HG02870 (cell line): ENCODE data around the gene MRGPRD.
"Not testable (repeated sequence)": the region's sequence is repeated elsewhere in the genome, so short reads cannot be mapped to it uniquely, and the experiment has no call there.

ENCODE experiments used
- ATAC-seq: cut with Tn5 transposase; IDR thresholded peaks from one replicate; pipeline ENCODE4 v1.9.1; 2021; ENCODE audit warnings: mild to moderate bottlenecking, moderate library complexity; ENCODE audit not compliant: unreplicated experiment

The MRGPRD gene

DNA sequence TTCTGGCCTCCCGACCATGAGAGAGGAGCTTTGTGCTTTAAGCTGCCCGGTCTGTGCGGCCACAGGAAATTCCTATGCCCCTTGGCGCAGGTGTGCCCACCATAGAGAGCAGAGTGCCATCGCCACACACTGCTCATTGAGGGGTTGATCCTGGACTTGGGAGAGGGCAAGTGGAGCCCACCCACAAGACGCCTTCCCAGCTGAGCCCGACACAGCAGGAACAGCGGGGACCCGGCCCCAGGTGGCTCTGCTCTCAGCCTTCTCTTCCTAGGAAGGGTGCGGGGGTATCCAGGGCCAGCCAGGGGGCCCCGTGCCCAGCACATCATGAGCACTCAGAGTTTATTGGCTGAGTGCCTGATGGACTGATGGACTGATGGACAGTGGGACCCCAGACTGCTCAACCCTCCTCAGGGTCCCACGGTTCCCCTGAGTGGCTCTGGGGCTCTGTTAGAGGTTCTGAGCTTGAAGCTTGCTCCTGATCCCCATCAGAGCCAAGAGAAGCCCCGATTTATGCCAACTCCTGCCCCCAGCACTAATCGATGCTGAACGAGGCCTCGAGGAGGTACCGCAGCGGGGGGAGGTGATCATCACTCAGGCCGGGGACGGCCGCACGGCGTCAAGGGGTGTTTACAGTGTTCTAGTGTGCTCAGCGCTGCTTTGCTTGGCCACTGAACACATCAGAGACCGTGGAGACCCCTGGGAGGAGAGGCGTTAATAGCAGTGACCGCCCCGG, 13.5 kb upstream of the MRGPRD start:
- no peak for ATAC-seq

DNA sequence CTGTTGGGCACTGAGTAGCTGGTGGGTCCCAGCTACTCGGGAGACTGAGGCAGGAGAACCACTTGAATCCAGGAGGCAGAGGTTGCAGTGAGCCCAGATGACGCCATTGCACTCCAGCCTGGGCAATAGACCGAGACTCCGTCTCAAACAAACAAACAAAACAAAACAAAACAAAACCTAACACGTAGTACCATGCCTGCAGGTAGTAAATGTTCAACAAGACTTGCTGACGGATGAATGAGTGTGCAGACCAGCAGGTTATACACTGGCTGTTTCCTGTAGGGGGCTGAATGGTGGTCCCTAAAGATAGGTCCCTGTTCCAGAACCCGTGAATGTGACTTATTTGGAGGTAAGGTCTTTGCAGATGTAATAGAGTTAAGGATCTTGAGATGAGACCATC, 12.8 kb upstream of the MRGPRD start:
- no peak for ATAC-seq

DNA sequence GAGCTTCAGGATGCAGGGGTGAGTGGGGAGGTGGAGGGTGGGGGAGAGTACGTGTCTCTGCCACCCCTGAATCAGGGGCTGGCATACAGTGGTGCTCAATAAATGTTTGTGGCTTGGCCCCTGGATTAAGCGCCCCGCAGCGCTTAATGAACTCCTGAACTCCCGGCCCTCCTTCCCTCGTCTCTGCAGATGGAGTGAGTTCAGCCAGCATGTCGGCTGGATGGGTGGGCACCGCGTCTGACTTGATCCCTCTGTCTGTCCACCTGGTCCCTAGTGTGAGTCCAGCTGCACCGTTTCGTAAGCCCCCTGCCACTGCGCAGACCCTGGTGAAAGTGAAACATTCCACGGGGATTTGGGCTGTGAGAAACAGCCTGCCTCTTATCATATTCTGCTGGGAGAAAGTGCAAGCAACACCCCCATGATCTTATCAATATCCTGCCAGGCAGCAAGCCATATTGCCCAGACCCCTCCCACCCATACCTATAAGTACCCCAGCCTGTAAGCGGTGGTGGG, 12.0 kb upstream of the MRGPRD start:
- no peak for ATAC-seq

DNA sequence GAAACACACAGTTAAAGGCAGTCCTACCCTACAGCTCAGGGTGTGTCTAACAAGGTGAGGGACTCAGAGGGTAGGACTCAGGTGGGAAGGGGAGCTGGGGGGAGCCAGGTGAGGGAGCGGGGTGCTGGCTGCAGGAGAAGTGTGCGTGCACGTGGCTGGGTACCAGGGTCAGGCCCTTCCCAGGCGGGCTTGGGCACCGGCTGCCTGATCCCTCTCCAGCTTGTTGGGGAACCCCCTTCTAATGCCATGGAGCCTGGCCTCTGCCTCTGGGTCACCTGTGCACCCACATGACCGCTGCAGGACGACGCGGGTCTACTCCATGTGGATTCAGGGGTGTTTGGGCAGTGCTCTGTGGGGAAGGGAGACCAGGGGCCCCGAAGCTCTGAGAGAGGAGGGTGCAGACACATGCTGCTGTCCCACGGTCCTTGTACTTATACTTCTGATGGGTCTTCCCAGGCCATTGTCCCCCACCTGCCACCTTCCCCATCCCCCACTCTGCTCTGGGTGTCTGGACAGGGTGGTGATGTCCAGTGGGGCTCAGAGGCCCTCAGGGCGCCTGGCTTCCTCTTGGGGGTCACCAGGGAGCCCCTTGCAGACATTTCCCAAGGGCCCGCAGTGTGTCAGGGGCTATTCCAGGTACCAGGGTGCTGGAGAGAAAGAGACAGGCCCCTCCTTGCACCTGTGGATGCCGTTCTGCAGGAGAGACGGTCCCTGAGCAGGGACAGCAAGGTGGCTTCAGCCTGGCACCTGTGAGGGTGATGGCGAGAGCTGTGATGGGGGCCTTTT, 10.4 kb upstream of the MRGPRD start:
- no peak for ATAC-seq

DNA sequence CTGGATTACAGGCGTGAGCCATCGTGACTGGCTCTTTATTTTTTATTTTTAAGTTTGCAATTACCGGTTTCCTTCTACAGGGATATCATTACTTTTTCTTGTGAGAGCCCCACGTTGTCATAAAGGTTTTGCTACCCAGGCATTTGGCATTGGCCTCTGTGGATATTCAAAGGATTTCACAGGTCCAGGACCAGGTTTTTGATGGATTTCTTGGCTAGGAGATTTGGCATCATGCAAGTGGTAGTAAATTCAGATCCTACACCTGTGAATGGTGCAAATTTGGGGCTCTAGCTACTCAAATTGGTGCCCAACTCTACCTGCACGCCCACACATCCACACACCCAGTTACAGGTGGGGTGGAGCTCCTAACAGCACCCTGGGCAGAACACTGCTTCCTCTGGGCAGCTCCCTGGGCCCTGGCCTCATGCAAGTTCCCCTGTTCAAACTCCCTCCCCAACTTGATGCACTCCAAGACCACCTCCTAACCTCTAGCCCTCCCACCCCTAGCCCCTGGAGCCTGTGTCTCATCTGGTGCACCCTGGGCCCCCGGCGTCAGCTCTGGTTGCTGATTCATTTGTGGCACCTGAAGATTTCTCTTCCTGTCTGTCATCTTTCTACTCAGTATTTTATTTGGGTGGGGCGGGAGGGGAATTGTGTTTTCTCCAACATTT, 9.3 kb upstream of the MRGPRD start:
- ATAC-seq = no peak

DNA sequence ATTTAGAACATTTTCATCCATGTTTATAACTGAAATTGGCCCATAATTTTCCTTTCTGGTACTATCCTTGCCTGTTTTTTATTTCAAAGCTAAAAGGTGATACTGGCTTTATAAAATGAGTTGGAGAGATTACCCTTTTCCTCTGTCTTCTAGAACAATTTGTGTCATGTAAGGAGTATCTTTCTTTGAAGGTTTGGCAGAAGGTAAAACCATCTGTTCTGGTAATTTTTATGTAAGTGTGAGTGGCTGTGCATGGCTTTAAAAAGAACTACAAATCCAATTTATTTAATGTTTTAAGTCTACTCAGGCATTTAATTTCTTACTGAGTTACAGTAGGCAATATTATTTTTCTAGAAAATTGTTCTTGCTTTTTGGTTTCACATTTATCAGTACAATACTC, 7.7 kb upstream of the MRGPRD start:
- no peak for ATAC-seq

DNA sequence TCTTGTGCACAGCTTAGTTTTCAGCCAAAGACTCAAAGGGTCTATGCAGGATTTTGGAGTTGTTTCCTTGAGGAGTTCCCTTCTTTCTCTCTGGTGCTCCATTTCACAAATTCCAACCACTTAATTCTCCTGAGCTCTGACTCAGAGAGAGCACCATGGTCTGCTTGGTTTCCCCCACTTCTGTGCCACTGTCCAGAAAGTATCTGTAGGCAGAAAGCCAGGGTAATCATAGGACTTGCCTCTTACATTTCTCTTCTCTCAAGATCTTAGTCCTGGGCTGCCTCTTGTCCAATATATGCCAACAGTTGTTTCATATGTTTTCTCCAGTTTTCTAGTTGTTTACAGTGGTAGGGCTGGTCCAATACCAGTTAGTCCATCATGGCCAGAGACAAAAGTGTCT, 6.4 kb upstream of the MRGPRD start:
- no peak for ATAC-seq

DNA sequence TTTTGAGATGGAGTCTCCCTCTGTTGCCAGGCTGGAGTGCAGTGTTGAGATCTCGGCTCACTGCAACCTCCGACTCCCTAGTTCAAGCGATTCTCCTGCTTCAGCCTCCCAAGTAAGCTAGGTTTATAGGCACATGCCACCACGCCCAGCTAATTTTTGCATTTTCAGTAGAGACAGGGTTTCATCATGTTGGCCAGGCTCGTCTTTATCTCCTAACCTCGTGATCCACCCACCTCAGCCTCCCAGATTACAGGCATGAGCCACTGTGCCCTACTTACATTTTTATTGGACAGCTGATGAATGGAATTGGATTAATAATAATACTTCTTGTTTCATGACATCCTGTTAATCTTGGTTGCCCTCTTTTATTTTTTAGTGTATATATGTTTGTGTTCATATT, 3.0 kb upstream of the MRGPRD start:
- ATAC-seq = no peak

DNA sequence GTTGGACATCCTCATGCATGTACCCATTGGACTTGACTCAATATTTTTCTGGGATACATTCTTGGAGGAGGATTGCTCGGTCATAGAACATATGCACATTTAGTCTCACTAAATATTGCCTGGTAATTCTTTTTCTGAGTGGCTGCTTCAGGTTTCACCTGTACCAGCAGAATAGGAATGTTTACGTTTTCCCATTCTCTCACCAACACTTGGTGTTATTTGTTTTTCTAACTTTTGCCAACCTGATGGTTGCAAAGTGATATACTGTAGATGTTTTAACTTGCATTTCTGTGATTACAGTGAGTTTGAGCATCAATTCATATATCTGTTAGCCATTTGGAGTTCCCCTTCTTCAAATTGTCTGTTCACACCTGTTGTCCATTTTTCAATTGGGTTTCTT, 1.3 kb upstream of the MRGPRD start:
- no peak for ATAC-seq

DNA sequence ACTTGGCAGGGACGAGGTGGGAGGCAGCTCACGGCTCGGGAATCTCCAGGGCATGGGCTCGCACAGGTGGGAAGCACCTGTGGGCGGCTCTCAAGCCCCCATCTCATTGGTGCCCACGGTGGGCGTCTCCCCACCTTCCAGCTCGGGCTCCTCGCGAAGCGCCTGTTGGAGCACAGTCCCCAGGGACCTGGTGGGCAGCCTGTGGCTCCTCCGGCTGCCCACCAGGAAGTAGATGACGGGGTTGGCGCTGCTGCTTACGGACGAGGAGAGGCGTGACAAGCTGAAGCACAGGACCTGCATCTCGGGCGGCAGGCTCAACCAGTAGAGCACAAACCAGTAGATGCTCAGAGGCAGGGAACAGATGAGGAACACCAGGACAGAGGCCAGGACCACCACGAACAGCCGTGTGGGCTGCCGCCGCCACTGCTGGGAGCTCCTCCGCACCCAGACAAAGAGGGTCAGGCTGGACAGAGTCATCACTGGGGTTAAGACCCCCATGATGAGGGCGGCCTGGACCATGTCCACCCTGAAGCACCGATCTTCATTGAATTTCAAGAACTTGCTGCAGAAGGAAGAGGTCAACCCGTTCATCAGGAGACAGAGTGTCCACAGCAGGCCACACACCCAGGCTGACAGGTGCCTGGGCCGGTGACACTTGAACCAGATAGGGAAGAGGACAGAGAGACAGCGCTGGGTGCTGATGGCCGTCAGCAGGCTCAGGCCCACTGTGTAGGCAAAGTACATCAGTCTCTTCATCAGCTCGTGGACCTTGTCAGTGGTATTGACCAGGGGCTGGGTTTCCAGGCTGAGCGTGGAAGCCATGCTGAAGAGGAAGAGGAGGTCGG, 633 bp downstream of the MRGPRD start:
- no peak for ATAC-seq

DNA sequence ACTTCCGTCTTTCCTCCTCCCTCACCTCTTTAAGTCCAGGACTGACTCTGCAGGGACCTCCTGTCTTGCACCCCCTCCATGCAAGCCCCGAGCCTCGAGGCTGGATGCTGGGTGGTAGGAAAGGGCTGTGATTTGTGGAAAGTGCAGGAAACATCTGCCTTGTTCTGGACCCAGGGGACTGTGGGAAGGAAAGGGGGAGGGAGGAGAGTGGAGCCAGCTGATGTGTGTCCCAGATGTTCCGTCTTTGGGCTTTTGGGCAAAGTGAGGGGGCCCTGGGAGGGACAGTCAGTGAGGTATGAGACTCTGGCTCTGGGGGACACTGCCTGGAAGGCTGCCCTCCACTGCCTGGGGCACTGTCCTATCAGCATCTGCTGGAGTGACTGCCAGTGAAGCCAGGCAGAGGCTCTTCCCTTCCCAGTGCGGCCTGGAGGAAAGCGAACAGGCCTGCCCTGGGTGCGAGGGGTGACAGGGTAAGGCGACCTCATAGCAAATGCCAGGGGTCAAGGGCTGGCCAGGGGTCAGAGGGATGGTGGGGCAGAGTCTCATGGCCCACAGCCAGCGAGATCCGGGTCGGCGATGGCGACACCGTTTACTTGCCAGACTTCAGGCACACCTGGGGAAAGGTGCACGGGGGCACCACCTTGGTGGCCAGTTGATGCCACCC, 1.7 kb downstream of the MRGPRD start:
- no peak for ATAC-seq

DNA sequence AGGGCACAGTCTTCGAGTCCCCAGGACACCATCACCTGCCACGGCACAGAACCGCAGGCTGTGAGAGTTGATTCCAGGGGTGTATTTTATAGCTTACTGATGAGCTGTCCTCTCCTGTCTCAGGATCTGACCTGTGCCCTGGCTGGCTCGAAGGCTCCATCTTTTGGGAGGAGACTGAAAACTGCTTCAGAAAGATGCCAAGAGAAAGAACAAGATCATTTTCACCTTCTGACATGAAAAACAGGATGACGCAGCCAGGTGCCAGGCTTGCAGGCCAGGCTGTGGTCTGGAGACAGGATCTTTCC, 2.2 kb downstream of the MRGPRD start:
- no peak for ATAC-seq

DNA sequence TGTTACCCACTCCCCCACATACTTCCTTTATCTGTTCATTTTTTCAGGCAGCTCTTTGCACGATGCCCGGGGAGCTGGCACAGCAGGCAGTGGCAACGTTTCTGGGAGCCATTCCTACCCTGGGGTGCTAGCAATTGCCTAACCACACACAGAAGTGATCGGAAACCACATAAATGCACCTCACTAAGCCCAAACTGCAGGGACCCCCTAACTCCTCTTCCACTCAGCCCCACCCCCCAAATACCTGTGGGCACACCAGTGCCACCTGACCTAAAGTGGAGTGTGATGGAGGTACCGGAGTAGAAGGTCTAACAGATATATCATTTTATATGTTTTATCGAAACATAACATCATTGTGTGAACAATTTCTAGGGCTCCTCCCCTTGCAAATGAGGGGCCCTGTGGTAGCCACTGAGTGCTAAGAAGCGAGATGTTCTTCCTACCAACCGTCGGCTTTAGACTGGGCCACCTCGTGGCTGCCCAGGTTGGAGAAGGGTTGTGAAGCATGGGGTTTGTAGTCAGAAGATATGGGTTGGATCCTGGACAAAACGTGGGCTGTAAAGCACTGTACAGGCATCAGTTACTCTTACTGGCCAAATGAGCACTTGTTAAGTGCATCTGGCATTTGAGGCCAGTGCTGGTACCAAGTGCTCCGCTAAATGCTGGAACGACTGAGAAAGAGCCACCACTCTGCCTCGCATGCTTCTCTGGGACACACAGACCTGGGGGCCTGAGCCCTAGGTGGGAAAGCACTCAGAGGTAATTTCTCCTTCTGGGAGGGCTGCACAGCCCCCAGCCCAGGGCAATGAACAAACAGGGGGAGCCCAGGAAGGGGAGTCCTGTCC, 2.8 kb downstream of the MRGPRD start:
- no peak for ATAC-seq

DNA sequence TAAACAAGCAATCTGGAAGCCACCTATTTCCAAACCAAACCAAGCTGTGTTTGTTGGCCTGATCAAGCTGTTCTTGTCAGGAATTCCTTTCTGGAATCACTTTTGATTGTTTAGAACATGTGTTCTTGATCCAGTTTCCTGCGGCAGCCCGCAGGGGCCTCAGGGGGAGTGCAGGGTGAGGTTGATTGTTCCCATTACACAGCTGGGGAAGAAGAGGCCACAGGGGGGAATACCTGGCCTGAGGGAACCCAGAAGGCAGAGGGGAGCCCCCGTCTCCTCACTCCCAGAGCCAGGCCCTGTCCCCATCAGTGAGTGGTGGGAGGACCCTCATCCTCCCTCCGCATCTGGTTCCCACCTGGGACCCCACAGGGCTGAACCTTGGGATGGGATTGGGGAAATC, 4.2 kb downstream of the MRGPRD start:
- no peak for ATAC-seq

DNA sequence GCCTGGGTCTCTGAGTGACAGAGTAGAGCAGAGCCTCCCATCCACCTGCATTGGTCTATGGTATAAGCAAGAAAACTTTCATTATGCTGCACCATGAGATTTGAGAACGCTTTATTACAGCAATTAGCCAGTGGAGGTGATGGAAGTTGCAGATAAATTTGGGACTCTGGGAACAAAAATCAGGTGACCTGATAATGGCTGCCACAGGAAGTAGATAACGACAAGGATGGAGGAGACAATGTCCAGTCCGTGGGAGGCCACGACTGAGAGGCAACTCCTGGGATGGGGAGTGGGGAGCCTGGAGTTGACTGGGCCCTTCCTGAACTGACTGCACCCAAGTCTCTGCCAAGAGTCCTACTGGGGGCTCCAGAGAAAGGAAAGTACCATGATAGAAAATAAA, 4.7 kb downstream of the MRGPRD start:
- ATAC-seq = no peak

DNA sequence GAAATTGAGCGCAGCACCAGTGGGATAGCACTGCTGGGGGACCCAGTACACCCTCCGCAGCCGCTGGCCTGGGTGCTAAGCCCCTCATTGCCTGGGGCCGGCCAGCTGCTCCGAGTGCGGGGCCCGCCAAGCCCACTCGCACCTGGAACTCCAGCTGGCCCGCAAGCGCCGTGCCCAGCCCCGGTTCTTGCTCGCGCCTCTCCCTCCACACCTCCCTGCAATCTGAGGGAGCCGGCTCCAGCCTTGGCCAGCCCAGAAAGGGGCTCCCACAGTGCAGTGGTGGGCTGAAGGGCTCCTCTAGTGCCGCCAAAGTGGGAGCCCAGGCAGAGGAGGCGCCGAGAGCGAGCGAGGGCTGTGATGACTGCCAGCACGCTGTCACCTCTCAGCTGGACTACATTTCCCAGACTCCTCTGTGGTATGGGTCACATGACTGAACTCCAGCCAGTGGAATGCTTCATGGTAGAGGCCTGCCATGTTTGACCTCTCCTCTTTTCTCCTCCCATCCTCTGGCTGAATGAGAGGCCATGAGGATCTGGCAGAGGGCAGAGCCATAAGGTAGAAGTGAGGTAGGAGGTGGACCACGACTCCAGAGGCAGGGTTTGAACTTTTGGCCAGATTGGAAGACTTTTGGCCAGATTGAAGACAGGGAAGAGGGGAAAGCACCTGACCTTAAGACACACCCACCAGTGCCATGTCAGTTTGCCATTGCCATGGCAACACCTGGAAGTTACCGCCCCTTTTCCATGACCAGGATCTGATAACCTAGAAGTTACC, 6.2 kb downstream of the MRGPRD start:
- no peak for ATAC-seq

DNA sequence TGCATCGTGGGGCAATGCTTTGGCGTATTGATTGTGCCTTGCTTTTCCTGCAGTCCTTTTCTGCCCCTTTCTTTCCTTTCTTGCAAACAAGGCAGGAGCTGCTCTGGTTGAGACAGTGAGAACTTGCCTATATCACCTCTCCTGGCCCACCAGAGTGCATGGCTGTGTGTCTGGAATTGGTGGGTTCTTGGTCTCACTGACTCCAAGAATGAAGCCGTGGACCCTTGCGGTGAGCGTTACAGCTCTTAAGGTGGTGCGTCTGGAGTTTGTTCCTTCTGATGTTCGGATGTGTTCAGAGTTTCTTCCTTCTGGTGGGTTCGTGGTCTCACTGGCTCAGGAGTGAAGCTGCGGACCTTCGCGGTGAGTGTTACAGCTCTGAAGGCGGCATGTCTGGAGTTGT, 7.1 kb downstream of the MRGPRD start:
- ATAC-seq = not testable (repeated sequence)

DNA sequence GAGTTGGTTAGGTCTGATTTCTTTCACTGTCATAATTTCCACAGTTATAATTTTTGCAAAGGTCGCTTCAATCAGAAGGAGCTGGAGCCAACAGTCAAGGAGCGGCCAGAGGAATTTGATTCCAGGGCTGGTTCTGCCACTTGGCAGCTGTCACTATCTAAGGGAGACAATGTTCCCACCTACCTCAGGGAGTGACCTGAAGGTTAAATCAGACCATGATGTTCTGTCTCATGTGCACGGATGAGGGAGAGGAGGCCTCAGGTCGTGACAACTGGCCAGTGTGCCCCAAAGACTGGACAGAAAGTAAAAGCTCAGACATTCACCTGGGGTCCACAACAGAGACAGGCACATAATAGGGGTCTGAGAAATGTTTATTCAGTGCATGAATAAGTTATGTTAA, 7.6 kb downstream of the MRGPRD start:
- no peak for ATAC-seq
